Central memory CD8-positive, alpha-beta T cell (primary cell): ENCODE data around the gene GAS7.

Source experiments
- ATAC-seq: fragments of 150-1000 bp; cut with Tn5 transposase; replicated peaks from 2 replicates; pipeline ENCODE4 v1.10.0; 2022; ENCODE audit warnings: mild to moderate bottlenecking, moderate FRiP score, moderate number of reproducible peaks; ENCODE audit not compliant: poor library complexity, severe bottlenecking; ENCODE audit errors: extremely low read depth
- DNase-seq, 2 donors: peaks; one replicate each; pipeline ENCODE4 v3.0.0; 2021; ENCODE audit warnings: low spot score in 2 of 2
- H3K27ac Mint-ChIP-seq: one replicate; pipeline ENCODE4 v1.8.0; 2022; ENCODE audit warnings: low read depth, mild to moderate bottlenecking, moderate library complexity, mixed read lengths
- H3K27me3 Mint-ChIP-seq: one replicate; pipeline ENCODE4 v1.8.0; 2022; ENCODE audit warnings: mixed read lengths
- H3K36me3 Mint-ChIP-seq: one replicate; pipeline ENCODE4 v1.8.0; 2022; ENCODE audit warnings: mild to moderate bottlenecking, moderate library complexity, mixed read lengths; ENCODE audit not compliant: insufficient read depth
- H3K4me1 Mint-ChIP-seq: one replicate; pipeline ENCODE4 v1.8.0; 2022; ENCODE audit warnings: mixed read lengths
- H3K4me3 Mint-ChIP-seq: one replicate; pipeline ENCODE4 v1.8.0; 2022; ENCODE audit warnings: mild to moderate bottlenecking, moderate library complexity, mixed read lengths
- H3K9me3 Mint-ChIP-seq: one replicate; pipeline ENCODE4 v1.8.0; 2022; ENCODE audit warnings: mixed read lengths

The GAS7 gene

DNA sequence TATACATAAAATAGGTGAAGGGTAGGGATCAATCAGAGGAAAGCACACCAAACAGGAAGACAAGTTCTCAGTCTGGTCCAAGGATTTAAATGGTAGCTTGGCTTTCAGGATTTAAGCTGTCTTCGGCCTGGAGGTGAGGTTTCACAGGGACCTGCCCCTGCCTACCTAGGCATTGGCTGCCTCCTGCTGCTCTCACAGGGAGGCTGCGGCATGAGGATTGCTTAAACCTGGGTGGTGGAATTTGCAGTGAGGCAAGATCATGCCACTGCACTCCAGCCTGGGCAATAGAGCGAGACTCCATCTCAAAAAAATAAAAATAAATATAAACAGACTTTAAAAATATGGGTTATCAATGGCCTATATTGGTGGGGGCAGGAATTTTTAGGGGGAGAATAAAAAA, 114.5 kb downstream of the GAS7 start:
- no peaks in the 10 kb centered on the region for H3K9me3 Mint-ChIP-seq
- H3K36me3 Mint-ChIP-seq, result peaks cover 4% of the 10 kb centered on the region
- H3K4me1 Mint-ChIP-seq, result peaks cover 59% of the 10 kb centered on the region
- no peak overlapping the region for H3K27ac Mint-ChIP-seq
- no peak overlapping the region for H3K4me3 Mint-ChIP-seq
- H3K27me3 Mint-ChIP-seq, result no peaks in the 10 kb centered on the region
- ATAC-seq, result no peak
- no peak for DNase-seq

DNA sequence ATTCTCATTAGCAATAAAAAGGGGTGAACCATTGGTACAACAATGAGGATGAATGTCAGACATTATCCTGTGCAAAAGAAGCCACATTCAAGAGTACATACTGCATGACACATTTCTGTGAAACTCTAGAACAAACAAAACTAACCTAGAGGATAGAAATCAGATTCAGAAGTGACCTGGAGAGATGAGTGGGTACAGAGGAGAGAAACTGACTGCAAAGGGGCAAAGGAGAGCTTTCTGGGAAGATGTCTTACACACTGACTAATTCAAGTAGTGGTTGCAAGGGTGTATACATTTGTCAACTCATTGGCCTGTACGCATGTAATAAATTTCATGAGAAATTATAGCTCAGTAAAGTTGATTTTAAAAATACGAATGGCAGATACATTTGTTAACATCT, 115.6 kb downstream of the GAS7 start:
- H3K27ac Mint-ChIP-seq, result no peak overlapping the region
- H3K9me3 Mint-ChIP-seq, result no peaks in the 10 kb centered on the region
- H3K27me3 Mint-ChIP-seq, result no peaks in the 10 kb centered on the region
- DNase-seq, result no peak
- peaks cover 70% of the 10 kb centered on the region for H3K4me1 Mint-ChIP-seq
- peaks cover 4% of the 10 kb centered on the region for H3K36me3 Mint-ChIP-seq
- ATAC-seq, result no peak
- H3K4me3 Mint-ChIP-seq, result no peak overlapping the region

DNA sequence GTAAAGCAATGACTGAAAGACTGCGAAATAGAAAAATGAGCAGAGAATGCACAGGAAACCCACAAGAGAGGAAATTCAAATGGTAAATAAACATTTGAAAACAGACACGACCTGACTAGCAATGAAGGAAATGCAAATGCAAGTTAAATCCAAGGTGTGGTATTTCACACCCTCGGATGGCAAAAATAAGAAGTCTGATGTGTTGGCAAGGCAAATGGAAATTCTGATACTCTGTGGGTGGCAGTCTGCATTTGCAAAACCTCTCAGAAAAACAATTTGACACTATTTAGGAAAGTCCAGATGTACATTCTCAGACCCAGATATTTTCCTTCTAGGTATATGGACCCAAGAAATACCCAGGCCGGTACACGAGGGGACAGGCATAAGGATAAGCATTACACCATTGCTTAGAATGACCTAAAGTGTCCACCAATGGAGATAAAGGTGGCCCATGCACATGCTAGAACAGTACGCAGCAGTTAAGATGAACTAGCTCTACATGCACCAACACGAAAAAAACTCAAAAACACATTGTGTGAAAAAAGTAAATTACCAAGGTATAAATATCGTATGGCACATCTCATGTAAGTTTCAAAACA, 116.7 kb downstream of the GAS7 start:
- Mint-ChIP-seq H3K36me3 (peaks cover 5% of the 10 kb centered on the region), H3K4me1 (peaks cover 70% of the 10 kb centered on the region), H3K4me3 (peak overlapping the region; percentile 54), H3K27ac (peak overlapping the region; percentile 91), H3K27me3 (no peaks in the 10 kb centered on the region), H3K9me3 (no peaks in the 10 kb centered on the region)
- DNase-seq (peak in 1 of 2 donors; percentile 24), ATAC-seq (peak; percentile 68)

DNA sequence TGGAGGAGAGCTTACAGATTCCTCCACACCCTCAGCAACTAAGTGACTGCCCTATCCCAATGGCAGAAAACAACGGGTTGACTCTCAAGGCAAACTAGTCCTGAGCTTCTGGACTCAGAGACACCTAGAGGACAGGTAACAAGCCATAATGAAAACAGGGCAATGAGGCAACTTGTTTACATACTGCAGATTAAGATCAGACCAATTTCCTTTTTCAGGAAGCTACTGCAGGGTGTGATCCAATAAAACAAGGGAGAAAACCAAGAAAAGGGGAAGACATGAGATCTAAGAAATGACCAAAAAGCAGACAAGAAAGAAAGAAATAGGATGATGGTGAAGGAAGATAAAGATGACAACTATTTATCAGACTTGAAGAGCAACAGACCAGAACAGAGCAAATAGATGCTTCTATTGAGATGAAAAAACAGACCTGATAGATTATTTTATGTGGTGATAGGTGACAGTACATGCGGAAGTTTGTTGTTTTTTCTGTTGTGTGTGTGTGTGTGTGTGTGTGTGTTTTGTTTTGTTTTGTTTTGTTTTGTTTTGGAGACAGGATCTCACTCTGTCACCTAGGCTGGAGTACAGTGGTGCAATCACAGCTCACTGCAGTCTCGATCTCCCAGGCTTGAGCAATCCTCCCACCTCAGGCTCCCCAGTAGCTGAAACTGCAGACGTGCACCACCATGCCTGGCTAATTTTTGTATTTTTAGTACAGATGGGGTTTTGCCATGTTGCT, 120.7 kb downstream of the GAS7 start:
- no peaks in the 10 kb centered on the region for H3K27me3 Mint-ChIP-seq
- ATAC-seq (peak; percentile 70), DNase-seq (peak in 1 of 2 donors; percentile 20)
- H3K4me3 Mint-ChIP-seq, result peak overlapping the region; percentile 34
- peak overlapping the region; percentile 90 for H3K27ac Mint-ChIP-seq
- no peaks in the 10 kb centered on the region for H3K9me3 Mint-ChIP-seq
- peaks cover 68% of the 10 kb centered on the region for H3K4me1 Mint-ChIP-seq
- peaks cover 5% of the 10 kb centered on the region for H3K36me3 Mint-ChIP-seq

DNA sequence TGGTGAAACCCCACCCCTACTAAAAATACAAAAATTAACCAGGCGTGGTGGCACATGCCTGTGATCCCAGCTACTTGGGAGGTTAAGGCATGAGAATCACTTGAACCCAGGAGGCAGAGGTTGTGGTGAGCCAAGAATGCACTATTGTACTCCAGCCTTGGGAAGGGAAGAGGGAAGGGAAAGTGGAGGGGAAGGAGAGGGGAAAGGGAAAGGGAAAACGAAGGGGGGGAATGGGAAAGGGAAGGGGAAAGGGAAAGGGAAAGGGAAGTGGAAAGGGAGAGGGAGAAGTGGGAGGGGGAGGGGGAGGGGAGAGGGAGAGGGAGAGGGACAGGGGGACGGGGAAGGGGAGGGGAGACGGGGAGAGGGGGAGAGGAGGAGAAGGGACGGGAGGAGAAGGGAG, 122.5 kb downstream of the GAS7 start:
- H3K27me3 Mint-ChIP-seq, result no peaks in the 10 kb centered on the region
- DNase-seq, result no peak
- no peak for ATAC-seq
- H3K9me3 Mint-ChIP-seq, result no peaks in the 10 kb centered on the region
- H3K4me3 Mint-ChIP-seq, result no peak overlapping the region
- H3K36me3 Mint-ChIP-seq, result peaks cover 3% of the 10 kb centered on the region
- peaks cover 57% of the 10 kb centered on the region for H3K4me1 Mint-ChIP-seq
- H3K27ac Mint-ChIP-seq, result peak overlapping the region; percentile 90

DNA sequence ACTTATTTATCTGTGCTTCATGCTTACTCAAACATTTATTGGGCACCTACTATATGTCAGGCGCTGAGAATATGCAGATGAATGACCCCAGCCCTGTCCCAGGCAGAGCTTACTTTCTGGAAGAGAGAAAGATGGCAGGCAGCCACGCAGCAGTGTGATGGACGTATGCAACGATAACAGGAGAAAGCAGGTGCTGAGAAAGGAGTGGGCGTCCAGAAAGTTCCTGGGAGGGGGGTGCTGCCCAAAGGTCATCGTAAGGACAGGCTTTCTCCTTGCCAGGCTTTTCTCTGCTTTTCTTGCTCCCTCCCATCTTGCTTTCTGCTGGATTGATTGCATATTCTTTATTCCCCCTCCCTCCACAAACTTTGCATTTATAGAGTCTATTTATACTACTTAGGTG, 124.5 kb downstream of the GAS7 start:
- peaks cover 3% of the 10 kb centered on the region for H3K36me3 Mint-ChIP-seq
- H3K9me3 Mint-ChIP-seq, result no peaks in the 10 kb centered on the region
- ATAC-seq, result no peak
- H3K27me3 Mint-ChIP-seq, result no peaks in the 10 kb centered on the region
- peaks cover 39% of the 10 kb centered on the region for H3K4me1 Mint-ChIP-seq
- H3K4me3 Mint-ChIP-seq, result no peak overlapping the region
- peak overlapping the region; percentile 39 for H3K27ac Mint-ChIP-seq
- no peak for DNase-seq

DNA sequence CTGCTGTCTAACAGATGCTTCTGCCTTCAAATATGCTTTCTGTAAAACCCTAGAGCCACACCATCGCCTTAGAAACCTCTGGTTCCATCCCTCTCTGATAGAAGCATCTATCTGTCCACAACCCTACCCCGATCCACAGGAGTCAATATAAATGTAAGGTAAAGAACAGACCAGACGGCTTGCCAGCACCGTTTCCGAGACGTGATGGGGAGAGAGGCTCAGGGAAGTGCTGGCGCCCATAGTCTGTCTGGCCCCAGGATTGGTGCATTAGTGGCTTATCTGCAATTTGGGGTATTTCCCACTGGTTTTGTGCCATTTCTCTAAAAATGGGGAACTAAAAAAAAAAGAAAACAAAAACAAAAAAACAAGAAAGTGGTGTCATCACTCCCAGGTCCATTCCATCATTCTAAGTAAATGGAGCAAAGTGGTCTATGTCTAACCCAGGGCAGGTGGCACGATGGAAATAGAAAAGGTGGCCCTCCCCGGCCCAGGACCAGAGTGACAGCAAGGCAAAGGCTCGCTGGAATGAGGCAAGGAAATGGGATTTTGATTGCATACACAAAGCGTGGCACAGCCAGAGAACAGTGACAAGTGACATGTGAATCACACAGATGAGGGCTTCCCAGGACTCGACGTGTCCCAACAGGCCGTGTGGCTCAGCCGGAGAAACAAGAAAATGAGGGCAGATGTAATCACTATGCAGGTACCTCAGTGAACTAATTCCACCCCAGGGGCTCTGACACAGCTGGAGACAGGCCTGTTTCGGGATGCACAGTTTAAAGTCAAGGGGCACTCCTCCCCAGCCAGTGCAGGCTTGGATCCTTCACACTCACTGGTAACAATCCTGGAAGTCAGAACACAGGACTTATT, 125.6 kb downstream of the GAS7 start:
- no peaks in the 10 kb centered on the region for H3K9me3 Mint-ChIP-seq
- no peak overlapping the region for H3K27ac Mint-ChIP-seq
- H3K4me3 Mint-ChIP-seq, result no peak overlapping the region
- ATAC-seq (no peak), DNase-seq (no peak)
- H3K36me3 Mint-ChIP-seq, result peaks cover 1% of the 10 kb centered on the region
- peaks cover 28% of the 10 kb centered on the region for H3K4me1 Mint-ChIP-seq
- H3K27me3 Mint-ChIP-seq, result no peaks in the 10 kb centered on the region

DNA sequence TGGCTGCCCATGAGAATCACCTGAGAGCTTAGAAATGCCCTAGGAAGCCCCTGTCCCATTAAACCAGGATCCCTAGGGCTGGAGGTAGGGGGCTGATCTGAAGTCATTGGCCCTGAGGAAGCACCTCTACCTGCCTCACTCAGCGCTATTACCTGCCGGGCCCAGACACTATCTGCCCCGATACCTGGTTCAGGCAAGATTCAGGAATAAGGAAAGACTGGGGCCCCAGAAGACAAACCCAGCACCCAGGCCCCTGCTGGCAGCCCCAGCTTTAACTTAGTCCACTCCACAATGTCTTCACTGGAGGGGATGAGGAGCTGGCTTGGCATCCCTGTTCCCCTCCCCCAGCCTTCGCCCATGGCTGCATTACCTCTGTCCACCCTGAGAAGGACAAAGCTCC, 126.3 kb downstream of the GAS7 start:
- H3K4me1 Mint-ChIP-seq, result peaks cover 21% of the 10 kb centered on the region
- DNase-seq, result no peak
- no peaks in the 10 kb centered on the region for H3K36me3 Mint-ChIP-seq
- no peak overlapping the region for H3K4me3 Mint-ChIP-seq
- no peaks in the 10 kb centered on the region for H3K27me3 Mint-ChIP-seq
- no peak overlapping the region for H3K27ac Mint-ChIP-seq
- no peak for ATAC-seq
- no peaks in the 10 kb centered on the region for H3K9me3 Mint-ChIP-seq

DNA sequence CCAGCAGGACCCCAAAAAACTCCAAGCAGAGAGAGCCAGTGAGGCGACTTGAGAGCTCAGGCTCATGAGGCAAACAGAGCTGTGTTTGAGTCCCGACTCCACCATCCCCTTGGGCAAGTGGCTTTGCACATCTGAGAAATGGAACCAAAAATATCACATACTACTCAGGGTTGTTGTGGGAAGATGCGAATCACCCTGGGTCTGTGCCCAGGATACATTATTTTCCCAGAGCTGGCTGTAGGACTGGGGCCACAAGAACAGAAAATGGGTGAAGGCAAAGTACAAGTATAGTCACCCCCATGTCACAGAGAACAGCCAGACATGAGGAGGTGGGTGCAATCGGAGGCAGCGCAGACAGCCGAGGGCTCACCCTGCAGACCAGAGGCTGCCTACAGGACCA, 127.3 kb downstream of the GAS7 start:
- H3K27me3 Mint-ChIP-seq, result no peaks in the 10 kb centered on the region
- no peak overlapping the region for H3K4me3 Mint-ChIP-seq
- ATAC-seq, result no peak
- H3K27ac Mint-ChIP-seq, result no peak overlapping the region
- no peaks in the 10 kb centered on the region for H3K36me3 Mint-ChIP-seq
- H3K9me3 Mint-ChIP-seq, result no peaks in the 10 kb centered on the region
- no peak for DNase-seq
- peaks cover 14% of the 10 kb centered on the region for H3K4me1 Mint-ChIP-seq

DNA sequence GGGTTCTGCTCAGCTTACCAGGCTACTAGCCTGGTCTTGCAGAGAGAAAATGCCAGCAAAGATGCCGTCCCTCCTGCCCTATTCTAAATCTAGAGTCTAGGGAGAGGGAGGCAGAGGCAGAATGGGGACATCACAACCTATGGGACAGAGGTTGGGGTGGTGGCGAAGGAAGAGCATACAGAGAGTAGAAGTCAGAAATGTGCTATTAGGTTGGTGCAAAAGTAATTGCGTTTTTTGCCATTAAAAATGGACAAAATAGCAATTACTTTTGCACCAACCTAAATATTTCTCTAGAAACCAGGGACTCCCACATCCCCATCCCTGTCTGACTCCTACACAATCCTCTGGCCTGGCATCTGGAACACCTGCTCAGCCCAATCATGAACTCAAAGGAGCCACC, 127.7 kb downstream of the GAS7 start:
- H3K27ac Mint-ChIP-seq, result no peak overlapping the region
- H3K36me3 Mint-ChIP-seq, result no peaks in the 10 kb centered on the region
- DNase-seq (no peak), ATAC-seq (no peak)
- no peak overlapping the region for H3K4me3 Mint-ChIP-seq
- peaks cover 14% of the 10 kb centered on the region for H3K4me1 Mint-ChIP-seq
- H3K9me3 Mint-ChIP-seq, result peaks cover 2% of the 10 kb centered on the region
- H3K27me3 Mint-ChIP-seq, result no peaks in the 10 kb centered on the region

DNA sequence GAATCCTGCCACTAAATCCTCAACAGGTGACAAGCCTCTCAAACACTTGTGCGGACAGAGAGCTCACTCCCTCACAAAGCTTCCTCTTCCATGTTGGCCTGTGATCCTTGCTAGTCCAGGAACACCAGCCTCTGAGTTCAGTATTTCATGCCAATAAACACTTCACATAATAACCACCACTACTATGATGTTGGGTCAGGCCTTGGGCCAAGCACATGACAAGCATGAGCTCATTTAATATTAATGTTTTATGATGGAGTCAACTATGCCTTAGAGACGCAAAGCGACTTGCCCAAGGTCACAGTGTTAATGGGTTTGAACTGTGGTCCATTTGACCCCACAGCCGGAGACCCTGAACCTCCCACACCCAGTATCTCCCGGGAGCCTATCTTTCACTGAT, 129.1 kb downstream of the GAS7 start:
- Mint-ChIP-seq H3K27ac (no peak overlapping the region), H3K4me3 (no peak overlapping the region), H3K9me3 (peaks cover 8% of the 10 kb centered on the region), H3K36me3 (no peaks in the 10 kb centered on the region), H3K27me3 (no peaks in the 10 kb centered on the region), H3K4me1 (peaks cover 10% of the 10 kb centered on the region)
- ATAC-seq (no peak), DNase-seq (no peak)

DNA sequence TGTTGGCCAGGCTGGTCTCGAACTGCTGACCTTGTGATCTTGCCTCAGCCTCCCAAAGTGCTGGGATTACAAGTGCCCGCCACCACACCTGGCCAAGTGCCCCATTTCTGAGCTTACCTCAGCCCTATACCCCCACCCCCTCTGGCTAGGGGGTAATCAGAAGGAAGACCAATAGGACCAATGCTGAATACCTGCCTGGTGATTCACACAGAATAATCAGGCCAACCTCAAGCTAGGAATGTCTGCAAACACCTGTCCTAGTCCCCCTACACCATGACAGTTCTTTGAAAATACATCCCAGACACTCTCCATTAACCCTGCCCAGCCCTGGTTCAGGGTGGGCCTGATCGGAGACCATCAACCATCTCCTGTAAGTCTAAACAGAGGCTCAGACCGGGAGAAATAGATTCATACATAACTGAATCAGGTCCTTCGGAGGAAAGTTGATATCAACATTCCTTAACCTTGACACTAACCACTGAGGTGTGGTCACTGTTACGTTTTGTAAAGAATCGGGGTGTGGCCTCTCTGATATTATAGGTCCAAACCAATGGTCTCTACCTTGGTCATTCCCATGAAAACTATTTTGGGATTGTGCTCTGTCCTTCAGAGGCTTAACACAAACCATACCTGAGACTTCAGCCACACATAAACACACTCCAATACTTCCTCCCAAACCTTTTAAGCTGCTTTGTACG, 130.8 kb downstream of the GAS7 start:
- H3K36me3 Mint-ChIP-seq, result no peaks in the 10 kb centered on the region

More for the DNA sequence above, 130.8 kb downstream of the GAS7 start:
- H3K4me3 Mint-ChIP-seq, result no peak overlapping the region
- no peak for DNase-seq
- no peak for ATAC-seq
- peaks cover 8% of the 10 kb centered on the region for H3K9me3 Mint-ChIP-seq
- H3K27me3 Mint-ChIP-seq, result no peaks in the 10 kb centered on the region
- peak overlapping the region; percentile 23 for H3K27ac Mint-ChIP-seq
- H3K4me1 Mint-ChIP-seq, result peaks cover 21% of the 10 kb centered on the region
